Thyroid gland (tissue), 4 donors: Measurements from ENCODE around the gene LSP1.

Experiments
- CTCF ChIP-seq, 6 experiments: fragments of 200-600 bp in 3 of 6; fragments of 450-650 bp in 3 of 6; sonication (generic) in 3 of 6; IDR thresholded peaks; one replicate each; pipeline ENCODE4 v1.5.1; 2016 to 2019; ENCODE audit warnings: antibody characterized with exemption in 6 of 6, mild to moderate bottlenecking in 2 of 6, inconsistent platforms in 1 of 6, moderate library complexity in 1 of 6
- POLR2A ChIP-seq, 2 donors: fragments of 450-650 bp; IDR thresholded peaks; one replicate each; pipeline ENCODE4 v1.6.1; 2017; ENCODE audit warnings: antibody characterized with exemption in 2 of 2, mild to moderate bottlenecking in 2 of 2, moderate library complexity in 1 of 2

- TF ChIP-seq CTCF (IDR thresholded peaks at IDR 0.05) (no peak), POLR2A (IDR thresholded peaks at IDR 0.05) (no peak)
These were observed 44.0 kb downstream of the LSP1 start for GRCh38 chr11:1896923-1897322.
